Endothelial cell of umbilical vein (primary cell): ENCODE data around the gene GRM8. TPM values are rescaled to one million over a fixed set of nuclear protein-coding genes. Genes with fewer than 3 reads are reported as not detected.

Experiments
- BruUV-seq: library from RNA; stranded (reverse); fragments of 400-500 nt; replicated peaks from 2 replicates; lab custom pipeline; 2021; lab: Mats Ljungman, UMichigan
- CTCF ChIA-PET: fragments of 300-600, 350-600 bp; sonication (Branson Sonifier 250); formaldehyde crosslinking; loops from one replicate; lab custom pipeline; 2021; ENCODE audit warnings: antibody characterized with exemption, inconsistent platforms; lab: Charles Lee
- POLR2A ChIA-PET: fragments of 300-600, 350-600 bp; sonication (Branson Sonifier 250); formaldehyde crosslinking; loops from one replicate; lab custom pipeline; 2021; ENCODE audit warnings: antibody characterized with exemption, inconsistent platforms; lab: Charles Lee
- DNase-seq: peaks from one replicate; pipeline ENCODE4 v3.0.0-alpha.2; 2011; ENCODE audit warnings: low read depth, low spot score
- FAIRE-seq: peaks from 2 replicates; lab custom pipeline; 2011; peaks lifted over from hg19 to GRCh38; lab: Jason Lieb, UNC
- H2AFZ ChIP-seq: 2 replicates; pipeline ENCODE4 v1.6.0; 2012; ENCODE audit warnings: low read depth, low read length, control low read depth, inconsistent platforms
- H3K27ac ChIP-seq: 2 replicates; pipeline ENCODE4 v1.5.1; 2011; ENCODE audit warnings: low read depth, mild to moderate bottlenecking, control low read depth, low read length, moderate library complexity; ENCODE audit not compliant: insufficient read depth
- H3K27me3 ChIP-seq, 2 experiments: 2 replicates each; pipeline versions ENCODE4 v1.6.0 to v1.6.1; 2011; ENCODE audit warnings: low read length in 2 of 2, mixed read lengths in 1 of 2; ENCODE audit not compliant: control insufficient read depth in 2 of 2, insufficient read depth in 2 of 2
- H3K36me3 ChIP-seq, 2 experiments: 2 replicates in 1 of 2; 3 replicates in 1 of 2; pipeline ENCODE4 v1.5.1; 2011; ENCODE audit warnings: low read length in 2 of 2, mild to moderate bottlenecking in 1 of 2, moderate library complexity in 1 of 2; ENCODE audit not compliant: control insufficient read depth in 2 of 2, insufficient read depth in 2 of 2; ENCODE audit errors: extremely low read depth in 1 of 2
- H3K4me1 ChIP-seq: 3 replicates; pipeline ENCODE4 v1.5.1; 2011; ENCODE audit warnings: mild to moderate bottlenecking, low read length; ENCODE audit not compliant: control insufficient read depth, insufficient read depth; ENCODE audit errors: extremely low read depth
- H3K4me2 ChIP-seq: 2 replicates; pipeline ENCODE4 v1.6.1; 2011; ENCODE audit warnings: low read length, control low read depth, mixed read lengths; ENCODE audit not compliant: insufficient read depth
- H3K4me3 ChIP-seq, 3 experiments: fragments of 200-600 bp in 1 of 3; sonication (generic), shearing (Covaris generic) in 1 of 3; replicated peaks in 1 of 3; 2 replicates each; pipeline ENCODE4 v1.5.1; 2011 to 2016; ENCODE audit warnings: control low read depth in 3 of 3, low read length in 3 of 3, mild to moderate bottlenecking in 2 of 3, inconsistent platforms in 1 of 3, low read depth in 1 of 3, moderate library complexity in 1 of 3; ENCODE audit not compliant: insufficient read depth in 1 of 3
- H3K79me2 ChIP-seq: 2 replicates; pipeline ENCODE4 v1.6.0; 2012; ENCODE audit warnings: low read length, inconsistent platforms; ENCODE audit not compliant: control insufficient read depth, insufficient read depth
- H3K9ac ChIP-seq: replicated peaks from 2 replicates; pipeline ENCODE3; 2011; ENCODE audit warnings: low read length, control low read depth; ENCODE audit not compliant: insufficient read depth; ENCODE audit errors: extremely low read depth
- H3K9me1 ChIP-seq: replicated peaks from 3 replicates; pipeline ENCODE4 v1.6.0; 2011; ENCODE audit warnings: mild to moderate bottlenecking, low read length; ENCODE audit not compliant: control insufficient read depth, insufficient read depth; ENCODE audit errors: extremely low read depth
- H3K9me3 ChIP-seq: replicated peaks from 2 replicates; pipeline ENCODE4 v1.5.1; 2012; ENCODE audit warnings: low read length, inconsistent platforms; ENCODE audit not compliant: control insufficient read depth, insufficient read depth
- H4K20me1 ChIP-seq: replicated peaks from 2 replicates; pipeline ENCODE3; 2011; ENCODE audit warnings: mild to moderate bottlenecking, low read length; ENCODE audit not compliant: control insufficient read depth, insufficient read depth; ENCODE audit errors: extremely low read depth
- EZH2 ChIP-seq: IDR thresholded peaks from 2 replicates; pipeline ENCODE4 v1.6.1; 2012; ENCODE audit warnings: borderline replicate concordance, low read depth, mild to moderate bottlenecking, moderate library complexity, low read length, inconsistent platforms; ENCODE audit not compliant: severe bottlenecking
- FOS ChIP-seq: IDR thresholded peaks from 2 replicates; pipeline ENCODE4 v1.6.1; 2011; ENCODE audit warnings: mild to moderate bottlenecking, low read length, moderate library complexity, borderline replicate concordance; ENCODE audit not compliant: insufficient read depth
- GATA2 ChIP-seq: IDR thresholded peaks from 2 replicates; pipeline ENCODE4 v1.7.0; 2011; ENCODE audit warnings: low read depth, mild to moderate bottlenecking, moderate library complexity, mixed read lengths, low read length; ENCODE audit not compliant: insufficient read length, insufficient read depth
- JUN ChIP-seq: IDR thresholded peaks from 2 replicates; pipeline ENCODE4 v1.6.1; 2011; ENCODE audit warnings: borderline replicate concordance, low read depth; ENCODE audit not compliant: insufficient read length, insufficient read depth
- MYC ChIP-seq: IDR thresholded peaks from one replicate; pipeline ENCODE4 v1.6.1; 2011; ENCODE audit warnings: mild to moderate bottlenecking, low read depth, low read length
- POLR2A ChIP-seq: IDR thresholded peaks from 2 replicates; pipeline ENCODE4 v1.6.1; 2012; ENCODE audit warnings: low read depth, mild to moderate bottlenecking, control low read depth, low read length
- POLR2AphosphoS5 ChIP-seq: IDR thresholded peaks from 2 replicates; pipeline ENCODE4 v1.6.1; 2012; ENCODE audit warnings: low read depth, mild to moderate bottlenecking, control low read depth, low read length, moderate library complexity; ENCODE audit not compliant: insufficient read depth
- dilution Hi-C: fragments of 300-500 bp; cut with MboI; formaldehyde crosslinking; loops from one replicate; pipeline ENCODE4 v1.15.0; 2019; ENCODE audit warnings: low sequenced_read_pairs; ENCODE audit not compliant: extremely low pct_ligation_motif_present
- intact Hi-C: fragments of 100-400 bp; cut with micrococcal nuclease; formaldehyde crosslinking; loops from one replicate; pipeline ENCODE4 v1.10.0; 2022
- polyA plus RNA-seq, 4 experiments: library from polyadenylated mRNA; depleted of rRNA in 3 of 4; stranded (reverse) in 3 of 4; unstranded in 1 of 4; fragments of >200 nt; gene quantifications; 2 replicates each; pipeline versions ENCODE4 v1.2.1 to v1.2.3, GENCODE V29; 2011 to 2012; ENCODE audit warnings: missing spikeins in 1 of 4
- total RNA-seq: library from RNA; stranded (reverse); gene quantifications from 2 replicates; pipeline ENCODE4 v1.2.3, GENCODE V29; 2021
- TF ChIP-seq, protein P1 (sequence below): IDR thresholded peaks from 2 replicates; pipeline ENCODE4 v1.6.1; 2011; ENCODE audit not compliant: insufficient read depth, insufficient read length
- TF ChIP-seq, protein P2 (sequence below), 2 donors: IDR thresholded peaks; 1 replicate in 1 of 2; 2 replicates in 1 of 2; pipeline ENCODE4 v1.5.1; 2011; ENCODE audit warnings: low read length in 2 of 2, mild to moderate bottlenecking in 2 of 2, moderate library complexity in 2 of 2, control low read depth in 1 of 2, inconsistent platforms in 1 of 2, low read depth in 1 of 2; ENCODE audit not compliant: insufficient read depth in 1 of 2; ENCODE audit errors: extremely low read depth in 1 of 2

The GRM8 gene
- total and polyA plus RNA-seq, 2 donors (not counting 3 experiments of a cell fraction or from before 2014, with no cell fraction given) = not detected

DNA sequence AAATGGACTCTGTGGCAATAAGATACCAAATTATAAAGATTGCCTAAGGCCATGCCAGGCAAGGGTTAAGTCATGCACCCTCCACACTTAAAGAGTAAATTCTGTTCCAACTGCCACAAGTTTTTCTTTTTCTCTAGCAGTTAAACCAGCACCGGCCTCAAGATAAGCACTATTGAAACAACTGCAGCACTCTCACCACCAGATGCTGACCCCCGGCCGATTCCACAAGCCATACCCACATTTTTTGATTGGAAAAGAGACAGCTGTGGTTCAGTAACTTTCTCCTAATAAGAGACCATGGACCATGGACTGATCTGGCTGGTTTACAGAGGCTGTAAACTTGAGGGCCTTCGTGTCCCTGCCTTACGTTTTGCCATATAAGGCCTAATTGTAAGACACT is 44.9 kb downstream of the GRM8 start:
- Histone ChIP-seq H3K27ac (no peak overlapping the region), H3K4me1 (no peaks in the 10 kb centered on the region), H2AFZ (no peak overlapping the region), H3K27me3 (no peaks in the 10 kb centered on the region), H3K9me1 (no peaks in the 10 kb centered on the region), H3K4me2 (no peak overlapping the region), H3K36me3 (no peaks in the 10 kb centered on the region), H3K79me2 (no peaks in the 10 kb centered on the region), H3K4me3 (no peak overlapping the region), H3K9ac (no peak overlapping the region), H3K9me3 (no peaks in the 10 kb centered on the region), H4K20me1 (no peaks in the 10 kb centered on the region)
- ChIA-PET CTCF (no interaction called here), POLR2A (no interaction called here)
- dilution Hi-C loops = no loop called here
- no peak for TF ChIP-seq MYC
- TF ChIP-seq POLR2A = no peak
- TF ChIP-seq EZH2 = no peak
- TF ChIP-seq FOS = no peak
- TF ChIP-seq, protein P1, sequence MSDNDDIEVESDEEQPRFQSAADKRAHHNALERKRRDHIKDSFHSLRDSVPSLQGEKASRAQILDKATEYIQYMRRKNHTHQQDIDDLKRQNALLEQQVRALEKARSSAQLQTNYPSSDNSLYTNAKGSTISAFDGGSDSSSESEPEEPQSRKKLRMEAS = no peak
- TF ChIP-seq GATA2 = no peak
- TF ChIP-seq POLR2AphosphoS5 = no peak
- no peak for TF ChIP-seq JUN
- TF ChIP-seq, protein P2, sequence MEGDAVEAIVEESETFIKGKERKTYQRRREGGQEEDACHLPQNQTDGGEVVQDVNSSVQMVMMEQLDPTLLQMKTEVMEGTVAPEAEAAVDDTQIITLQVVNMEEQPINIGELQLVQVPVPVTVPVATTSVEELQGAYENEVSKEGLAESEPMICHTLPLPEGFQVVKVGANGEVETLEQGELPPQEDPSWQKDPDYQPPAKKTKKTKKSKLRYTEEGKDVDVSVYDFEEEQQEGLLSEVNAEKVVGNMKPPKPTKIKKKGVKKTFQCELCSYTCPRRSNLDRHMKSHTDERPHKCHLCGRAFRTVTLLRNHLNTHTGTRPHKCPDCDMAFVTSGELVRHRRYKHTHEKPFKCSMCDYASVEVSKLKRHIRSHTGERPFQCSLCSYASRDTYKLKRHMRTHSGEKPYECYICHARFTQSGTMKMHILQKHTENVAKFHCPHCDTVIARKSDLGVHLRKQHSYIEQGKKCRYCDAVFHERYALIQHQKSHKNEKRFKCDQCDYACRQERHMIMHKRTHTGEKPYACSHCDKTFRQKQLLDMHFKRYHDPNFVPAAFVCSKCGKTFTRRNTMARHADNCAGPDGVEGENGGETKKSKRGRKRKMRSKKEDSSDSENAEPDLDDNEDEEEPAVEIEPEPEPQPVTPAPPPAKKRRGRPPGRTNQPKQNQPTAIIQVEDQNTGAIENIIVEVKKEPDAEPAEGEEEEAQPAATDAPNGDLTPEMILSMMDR (IDR thresholded peaks at IDR 0.05; ENCODE audit: extremely low read depth in 1 of 2, insufficient read depth in 1 of 2, low read depth in 1 of 2, low read length in 2 of 2) = no peak
- DNase-seq (no peak), FAIRE-seq (no peak)
- BruUV-seq = no TSS peak
- intact Hi-C loops = no loop called here
